Fibroblast of lung (primary cell): ENCODE data around the gene TENM3.

Experiments
- CTCF ChIP-seq, 2 donors: IDR thresholded peaks in 1 of 2; conservative IDR thresholded peaks in 1 of 2; 1 replicate in 1 of 2; 2 replicates in 1 of 2; pipeline ENCODE4 v1.5.1; 2011 to 2012; ENCODE audit warnings: low read length in 2 of 2, control low read depth in 1 of 2, inconsistent platforms in 1 of 2, low read depth in 1 of 2, mild to moderate bottlenecking in 1 of 2
- EZH2 ChIP-seq: IDR thresholded peaks from 2 replicates; pipeline ENCODE4 v1.5.1; 2012; ENCODE audit warnings: low read length, control low read depth, mild to moderate bottlenecking; ENCODE audit errors: missing control alignments

- TF ChIP-seq CTCF (conservative IDR thresholded peaks at IDR 0.05 in 1 of 2, IDR thresholded peaks at IDR 0.05 in 1 of 2; ENCODE audit: low read depth in 1 of 2, low read length in 2 of 2) = no peak
- no peak for TF ChIP-seq EZH2
Observed at GRCh38 chr4:182537031-182537795, 294.0 kb downstream of the TENM3 start.
